Glomerular endothelial cell (primary cell): Measurements from ENCODE around the gene SMPDL3A. TPM values are rescaled to one million over a fixed set of nuclear protein-coding genes. Genes with fewer than 3 reads are reported as not detected.
A peak's percentile ranks its signal among the peaks of the same experiment; 100 is the strongest.

Experiments
- DNase-seq: peaks from one replicate; pipeline ENCODE4 v3.0.0-alpha.2; 2011; ENCODE audit warnings: low read depth, low spot score; ENCODE audit errors: extremely low read depth
- total RNA-seq: library from RNA; depleted of rRNA; stranded (reverse); fragments of >200 nt; gene quantifications from 2 replicates; pipeline ENCODE4 v1.2.3, GENCODE V29; 2015

The SMPDL3A gene
- total RNA-seq, 1 donor from 2014 or later = 13.0 TPM

DNA sequence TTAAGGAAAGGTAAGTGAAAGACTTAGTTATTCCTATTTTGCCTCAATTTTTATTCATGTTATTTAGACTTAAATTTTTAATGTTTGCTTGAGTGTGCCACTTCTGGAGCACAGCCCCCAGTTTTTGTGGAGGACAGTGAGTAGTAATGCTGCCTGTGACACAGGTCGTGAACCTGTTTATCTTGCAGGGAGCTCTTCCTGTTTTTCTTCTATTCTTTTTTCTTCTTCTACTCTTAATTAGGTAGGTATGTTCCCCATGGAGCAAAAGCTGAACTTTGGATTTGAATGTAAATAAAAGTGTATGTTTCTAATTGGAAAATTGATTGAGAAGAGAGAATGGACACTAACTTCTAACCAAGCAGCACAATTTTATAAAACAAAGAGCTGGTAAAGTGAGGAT lies 12.3 kb downstream of the SMPDL3A start:
- no peak for DNase-seq

GRCh38 chr6:122803171-122803661 lies 14.2 kb downstream of the SMPDL3A start:
- no peak for DNase-seq

DNA sequence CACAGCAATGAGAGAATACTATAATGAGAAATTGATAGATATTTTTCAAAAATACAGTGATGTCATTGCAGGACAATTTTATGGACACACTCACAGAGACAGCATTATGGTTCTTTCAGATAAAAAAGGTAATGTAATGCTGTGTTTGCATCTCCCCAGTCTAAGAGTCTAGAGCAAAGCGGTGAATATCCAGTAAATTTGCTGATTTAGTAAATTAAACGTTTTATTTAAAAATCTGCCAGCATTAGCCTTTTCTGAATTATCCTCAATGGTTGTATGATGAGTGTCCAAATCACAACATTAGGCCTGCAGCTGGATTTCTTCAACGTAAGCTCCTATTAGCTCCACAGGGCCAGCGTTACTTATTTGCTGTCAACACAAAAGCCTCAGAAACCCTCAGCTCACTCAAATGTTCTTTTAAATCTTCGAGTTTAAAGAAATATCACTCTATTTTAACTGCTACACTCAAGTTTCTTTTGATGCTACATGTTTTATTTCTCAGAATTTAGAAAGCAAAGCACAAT lies 16.0 kb downstream of the SMPDL3A start:
- no peak for DNase-seq

- no peak for DNase-seq
Observed at GRCh38 chr6:122806291-122806690, 17.2 kb downstream of the SMPDL3A start.

DNA sequence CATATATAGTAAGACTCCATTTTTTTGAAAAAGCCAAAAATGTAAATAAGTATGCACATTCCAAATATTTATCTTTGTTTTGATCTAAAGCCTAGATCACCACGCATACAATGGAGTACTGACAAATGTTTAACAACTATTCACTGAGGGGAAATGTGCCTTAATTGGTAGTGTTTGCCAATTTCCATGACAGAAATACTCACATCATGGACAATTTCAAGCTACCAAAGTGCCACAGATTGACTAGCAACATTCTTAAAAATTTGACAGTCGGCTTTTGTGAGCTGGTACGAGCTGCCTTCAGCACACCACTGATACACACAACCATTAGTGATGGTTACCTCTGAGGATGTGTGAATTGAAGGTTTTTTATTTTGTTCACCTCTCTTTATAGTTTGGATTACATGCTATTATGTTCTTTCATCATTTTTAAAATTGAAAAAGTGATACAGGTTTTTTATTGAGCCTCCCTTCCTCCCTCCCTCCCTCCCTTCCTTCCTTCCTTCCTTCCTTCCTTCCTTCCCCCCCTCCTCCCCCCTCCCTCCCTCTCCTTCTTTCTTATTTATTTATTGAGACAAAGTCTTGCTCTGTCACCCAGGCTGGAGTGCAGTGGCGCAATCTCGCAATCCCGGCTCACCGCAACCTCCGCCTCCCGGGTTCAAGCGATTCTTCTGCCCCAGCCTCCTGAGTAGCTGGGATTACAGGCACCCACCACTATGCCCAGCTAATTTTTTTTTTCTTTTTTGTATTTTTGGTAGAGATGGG lies 19.2 kb downstream of the SMPDL3A start:
- DNase-seq = no peak

DNA sequence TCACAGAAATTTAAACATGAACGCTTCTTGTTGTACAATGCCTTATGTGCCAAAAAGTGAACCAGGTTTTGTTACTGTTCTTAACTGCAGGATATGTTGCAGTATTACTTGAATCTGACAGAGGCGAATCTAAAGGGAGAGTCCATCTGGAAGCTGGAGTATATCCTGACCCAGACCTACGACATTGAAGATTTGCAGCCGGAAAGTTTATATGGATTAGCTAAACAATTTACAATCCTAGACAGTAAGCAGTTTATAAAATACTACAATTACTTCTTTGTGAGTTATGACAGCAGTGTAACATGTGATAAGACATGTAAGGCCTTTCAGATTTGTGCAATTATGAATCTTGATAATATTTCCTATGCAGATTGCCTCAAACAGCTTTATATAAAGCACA lies 19.9 kb downstream of the SMPDL3A start:
- no peak for DNase-seq

DNA sequence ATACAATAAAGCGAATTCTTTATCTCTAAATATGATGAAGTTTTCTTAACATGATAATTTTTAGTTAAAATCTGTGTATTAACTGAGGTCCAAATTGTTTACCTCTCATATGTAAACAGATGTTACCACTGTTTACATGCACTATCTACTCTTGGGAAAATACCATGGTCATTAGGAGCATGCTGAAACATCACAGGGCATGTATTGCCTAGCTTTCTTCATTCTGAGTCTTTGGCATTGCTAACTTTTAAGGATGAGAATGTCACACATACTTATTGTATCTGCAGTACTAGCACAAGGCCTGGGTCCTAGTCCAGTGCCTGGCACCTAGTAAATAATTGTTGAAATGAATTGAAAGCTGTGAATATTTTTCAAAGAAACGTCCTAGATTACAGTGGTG lies 20.6 kb downstream of the SMPDL3A start:
- DNase-seq = no peak

- no peak for DNase-seq
Observed at GRCh38 chr6:122810189-122810588, 21.1 kb downstream of the SMPDL3A start.

GRCh38 chr6:122817358-122817757 lies 28.3 kb downstream of the SMPDL3A start:
- no peak for DNase-seq

DNA sequence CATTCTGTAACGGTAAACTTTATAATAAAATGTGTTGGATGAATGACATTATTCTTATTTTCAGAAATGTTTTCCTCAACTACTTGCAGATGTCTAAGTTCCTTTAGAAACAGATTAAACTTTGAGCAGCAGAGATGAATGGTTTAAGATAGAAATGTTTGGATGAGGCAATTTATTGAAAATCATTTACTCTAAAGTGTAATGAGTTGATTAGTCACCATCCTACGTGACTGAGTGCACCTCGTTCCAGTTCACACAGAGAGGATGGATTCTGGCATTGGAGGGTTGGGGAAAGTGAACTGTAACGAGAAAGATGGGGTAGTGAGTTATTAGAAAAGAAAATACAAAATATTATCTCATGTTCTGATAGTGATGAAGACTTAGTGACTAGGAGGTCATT lies 28.7 kb downstream of the SMPDL3A start:
- DNase-seq = no peak

DNA sequence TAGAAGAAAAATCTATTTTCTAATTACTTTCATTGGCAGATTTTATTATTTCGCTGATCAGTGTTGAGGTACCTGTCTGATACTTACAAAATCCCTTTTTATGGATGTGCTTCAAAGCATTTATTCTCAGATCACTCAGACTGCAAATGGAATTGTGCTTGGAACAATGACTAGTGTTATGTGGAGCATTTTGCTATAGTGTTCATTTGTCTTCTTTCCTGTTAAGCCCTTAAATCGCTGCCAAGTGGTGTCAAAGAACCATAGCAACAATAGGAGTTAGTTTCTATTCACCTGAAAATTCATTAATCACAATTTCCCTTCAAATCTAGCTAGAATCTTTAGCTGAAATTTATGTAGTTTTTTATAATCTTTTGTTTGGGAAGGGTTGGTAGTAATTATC lies 29.8 kb downstream of the SMPDL3A start:
- DNase-seq = no peak

GRCh38 chr6:122821095-122821494 lies 32.0 kb downstream of the SMPDL3A start:
- DNase-seq = no peak

DNA sequence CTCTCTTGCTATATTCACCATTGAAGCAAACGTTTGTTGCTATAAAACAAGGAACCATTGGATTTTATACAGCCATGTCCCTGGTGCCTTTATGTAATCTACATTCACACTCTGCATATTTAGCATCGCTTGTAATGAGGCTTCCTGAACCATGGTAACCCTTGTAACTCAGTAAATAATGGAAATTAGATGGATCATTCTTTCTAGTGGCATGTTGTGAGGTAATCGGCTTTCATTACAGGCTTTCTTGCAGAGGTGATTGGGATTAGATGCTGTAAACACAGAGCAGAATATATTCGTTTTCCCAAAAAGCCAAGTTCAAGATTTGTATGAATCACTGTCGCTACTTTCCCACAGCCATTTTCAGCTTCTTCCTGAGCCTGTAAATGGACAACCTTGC lies 36.1 kb downstream of the SMPDL3A start:
- DNase-seq = no peak

DNA sequence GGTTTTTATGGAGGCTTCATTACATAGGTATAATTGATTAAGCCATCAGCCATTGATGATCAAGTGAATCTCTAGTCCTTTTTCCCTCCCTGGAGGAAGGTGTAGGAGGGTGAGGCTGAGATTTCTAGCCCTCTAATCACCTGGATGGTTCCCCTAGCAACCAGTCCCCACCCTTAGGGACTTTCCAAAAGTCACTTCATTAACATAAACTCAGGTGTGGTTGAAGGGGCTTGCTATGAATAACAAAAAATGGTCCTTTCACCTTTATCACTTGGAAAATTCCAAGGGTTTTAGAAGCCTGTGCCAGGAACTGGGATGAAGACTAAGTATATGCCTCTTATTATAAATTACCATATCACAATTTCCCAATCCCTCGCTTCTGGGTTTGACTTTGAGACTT lies 40.4 kb downstream of the SMPDL3A start:
- DNase-seq = no peak

- no peak for DNase-seq
Observed at GRCh38 chr6:122831511-122831910, 42.5 kb downstream of the SMPDL3A start.

DNA sequence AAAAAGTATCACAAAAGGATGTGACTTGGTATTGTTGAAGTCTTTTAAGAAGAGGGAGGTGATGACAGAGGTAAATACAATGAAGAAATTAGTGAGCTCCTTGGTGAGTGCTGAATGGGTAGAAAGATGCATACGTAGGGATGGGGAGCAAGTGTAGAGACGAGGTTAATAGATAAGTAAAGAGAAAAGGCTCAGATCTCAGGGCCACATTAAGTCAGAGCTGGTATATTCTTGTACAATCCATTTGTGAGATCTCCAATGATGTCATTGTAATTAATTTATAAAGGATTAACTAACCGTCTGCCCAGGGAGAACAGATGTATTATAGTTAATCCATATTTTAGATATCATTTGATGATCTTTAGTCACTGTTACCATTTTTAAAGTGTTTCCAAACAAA lies 43.4 kb downstream of the SMPDL3A start:
- no peak for DNase-seq

- DNase-seq = no peak
Observed at GRCh38 chr6:122833021-122833491, 44.0 kb downstream of the SMPDL3A start.

GRCh38 chr6:122838060-122838780 lies 49.2 kb downstream of the SMPDL3A start:
- no peak for DNase-seq

GRCh38 chr6:122839472-122839871 lies 50.4 kb downstream of the SMPDL3A start:
- peak; percentile 34 for DNase-seq

DNA sequence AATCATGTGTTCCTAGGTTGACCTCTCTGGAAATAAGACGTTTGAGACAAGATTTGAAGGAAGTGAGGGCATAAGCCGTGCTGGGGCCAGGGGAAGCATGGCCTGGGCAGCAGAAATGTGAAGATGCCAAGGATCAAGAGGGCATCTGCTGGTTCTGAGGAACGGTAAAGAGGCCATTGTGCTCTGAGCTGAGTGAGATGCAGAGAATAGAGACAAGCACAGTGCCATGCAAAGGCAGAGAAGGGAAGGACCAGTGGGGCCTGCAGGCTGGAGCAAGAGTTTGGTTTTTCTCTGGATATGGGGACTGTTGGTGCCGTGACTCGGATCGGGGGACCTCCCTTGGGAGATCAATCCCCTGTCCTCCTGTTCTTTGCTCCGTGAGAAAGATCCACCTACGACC lies 50.8 kb downstream of the SMPDL3A start:
- DNase-seq = no peak

DNA sequence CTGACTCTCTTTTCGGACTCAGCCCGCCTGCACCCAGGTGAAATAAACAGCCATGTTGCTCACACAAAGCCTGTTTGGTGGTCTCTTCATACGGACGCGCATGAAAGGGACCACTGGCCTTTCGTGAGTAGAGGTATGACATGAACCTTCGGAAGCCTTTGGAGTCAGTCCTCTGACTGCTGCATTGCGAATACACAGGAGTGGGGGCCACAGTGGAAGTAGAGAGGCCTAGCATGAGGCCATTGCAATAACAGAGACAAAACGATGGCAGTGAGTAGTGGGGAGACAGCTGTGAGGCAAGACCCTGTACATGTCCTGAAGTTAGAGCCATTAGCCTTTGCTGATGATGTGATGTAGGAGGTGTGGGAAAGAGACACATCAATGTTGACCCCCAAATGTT lies 56.4 kb downstream of the SMPDL3A start:
- DNase-seq = no peak
